ENCODE measurements around the gene SLC1A7.
A peak's percentile ranks its signal among the peaks of the same experiment; 100 is the strongest.

SLC1A7 gene

GRCh38 chr1:53158900-53159299, 16.5 kb upstream of the SLC1A7 start:
- DNase-seq (ENCODE audit: low spot score): no peak

GRCh38 chr1:53156783-53157182, 14.3 kb upstream of the SLC1A7 start:
- DNase-seq (ENCODE audit: low spot score): no peak

- no peak for DNase-seq (ENCODE audit: low spot score)
These were observed 13.5 kb upstream of the SLC1A7 start for GRCh38 chr1:53155945-53156344.

GRCh38 chr1:53155534-53155933, 13.1 kb upstream of the SLC1A7 start:
- DNase-seq (ENCODE audit: low spot score): no peak

- no peak for DNase-seq (ENCODE audit: low spot score)
These were observed 12.5 kb upstream of the SLC1A7 start for GRCh38 chr1:53154859-53155438.

GRCh38 chr1:53153752-53154151, 11.3 kb upstream of the SLC1A7 start:
- DNase-seq (ENCODE audit: low spot score): no peak

GRCh38 chr1:53148123-53148522, 5.7 kb upstream of the SLC1A7 start:
- no peak for DNase-seq (ENCODE audit: low spot score)

- DNase-seq (ENCODE audit: low spot score): no peak
These were observed 4.7 kb upstream of the SLC1A7 start for GRCh38 chr1:53147174-53147573.

- DNase-seq (ENCODE audit: low spot score): no peak
These were observed 3.7 kb upstream of the SLC1A7 start for GRCh38 chr1:53145942-53146708.

GRCh38 chr1:53145619-53145941, 3.1 kb upstream of the SLC1A7 start:
- no peak for DNase-seq (ENCODE audit: low spot score)

- DNase-seq (ENCODE audit: low spot score): no peak
These were observed 2.7 kb upstream of the SLC1A7 start for GRCh38 chr1:53145051-53145600.

GRCh38 chr1:53144201-53144600, 1.8 kb upstream of the SLC1A7 start:
- DNase-seq (ENCODE audit: low spot score): no peak

- DNase-seq (ENCODE audit: low spot score): no peak
These were observed 1.1 kb upstream of the SLC1A7 start for GRCh38 chr1:53143527-53143926.

GRCh38 chr1:53141487-53142055, 867 bp downstream of the SLC1A7 start:
- DNase-seq (ENCODE audit: low spot score): no peak

- no peak for DNase-seq (ENCODE audit: low spot score)
These were observed 2.0 kb downstream of the SLC1A7 start for GRCh38 chr1:53140451-53140850.

- DNase-seq (ENCODE audit: low spot score): no peak
These were observed 2.5 kb downstream of the SLC1A7 start for GRCh38 chr1:53139951-53140361.

- DNase-seq (ENCODE audit: low spot score): no peak
These were observed 3.2 kb downstream of the SLC1A7 start for GRCh38 chr1:53138991-53139884.

GRCh38 chr1:53137729-53138128, 4.7 kb downstream of the SLC1A7 start:
- DNase-seq (ENCODE audit: low spot score): peak; percentile 15

- DNase-seq (ENCODE audit: low spot score): no peak
These were observed 6.7 kb downstream of the SLC1A7 start for GRCh38 chr1:53135735-53136114.

- no peak for DNase-seq (ENCODE audit: low spot score)
These were observed 7.3 kb downstream of the SLC1A7 start for GRCh38 chr1:53134961-53135734.

- no peak for DNase-seq (ENCODE audit: low spot score)
These were observed 8.4 kb downstream of the SLC1A7 start for GRCh38 chr1:53134042-53134485.
